Activated CD4-positive, alpha-beta T cell treated with anti-CD3 and anti-CD28 coated beads, Interleukin-2, Interleukin-6, amounts not matched to agents 100 ng/mL and 50 ng/mL, durations not matched to agents 16 hours and 8 hours (primary cell): ENCODE results near the gene GUCY2D.

ENCODE experiments used
- DNase-seq: peaks from one replicate; pipeline ENCODE4 v3.0.0-alpha.2; 2020

The GUCY2D gene

DNA sequence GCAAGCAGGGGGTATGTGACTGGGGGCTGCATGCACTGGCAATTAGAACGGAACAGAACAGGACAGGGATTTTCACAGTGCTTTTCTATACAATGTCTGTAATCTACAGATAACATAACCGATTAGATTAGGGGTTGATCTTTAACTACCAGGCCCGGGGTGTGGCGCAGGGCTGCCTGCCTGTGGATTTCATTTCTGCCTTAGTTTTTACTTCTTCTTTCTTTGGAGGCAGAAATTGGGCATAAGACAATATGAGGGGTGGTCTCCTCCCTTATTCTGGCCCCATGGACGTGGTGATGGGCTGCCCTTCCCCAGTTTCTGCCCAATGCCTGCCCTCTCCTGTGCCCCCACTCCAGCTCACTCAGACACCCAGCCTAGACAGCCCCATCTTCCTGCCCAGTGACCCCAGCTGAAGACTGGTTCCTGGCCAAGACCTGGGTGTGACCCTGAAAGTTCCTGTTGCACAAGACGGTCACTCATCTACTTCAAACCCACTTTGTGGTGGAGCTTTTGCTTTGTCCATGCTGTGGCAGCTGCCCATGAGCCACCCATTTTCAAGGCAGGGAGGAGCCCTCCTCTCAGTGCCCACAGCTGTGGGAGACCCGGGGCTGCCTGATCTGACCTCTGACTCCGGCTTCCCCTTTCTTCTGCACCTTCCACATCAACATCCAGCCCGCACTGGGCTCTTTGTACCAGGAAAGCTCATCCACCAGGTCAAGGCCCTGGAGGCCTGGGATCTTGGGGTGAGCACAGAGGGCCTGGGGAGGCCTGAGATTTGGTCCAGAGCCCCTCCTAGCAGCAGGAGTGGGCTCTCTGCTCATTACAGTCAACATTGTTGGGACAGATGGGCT is 66.5 kb downstream of the GUCY2D start:
- no peak for DNase-seq

- no peak for DNase-seq
Observed at GRCh38 chr17:8069587-8069860, 67.1 kb downstream of the GUCY2D start.
